ENCODE data around the gene U2SURP.

Gene U2SURP

GRCh38 chr3:142982038-142982773, 19.2 kb upstream of the U2SURP start:
- Histone ChIP-seq H3F3A (ENCODE audit: insufficient read depth, low read length) (peaks cover 1% of the 10 kb centered on the region), H3K9ac (ENCODE audit: low read length) (no peak overlapping the region), H4K20me1 (ENCODE audit: insufficient read depth, low read length) (no peaks in the 10 kb centered on the region), H2AFZ (ENCODE audit: low read length) (no peak overlapping the region), H3K27me3 (replicated peaks; ENCODE audit: insufficient read depth, low read length) (no peaks in the 10 kb centered on the region), H3K4me3 (ENCODE audit: low read length) (no peak overlapping the region), H3K79me2 (ENCODE audit: low read length) (no peaks in the 10 kb centered on the region), H3K4me2 (ENCODE audit: low read depth, low read length) (no peak overlapping the region), H3K9me2 (replicated peaks; ENCODE audit: insufficient read depth, low read length) (no peaks in the 10 kb centered on the region), H3K4me1 (ENCODE audit: low read length) (peaks cover 1% of the 10 kb centered on the region; the same call in 1 of the 2 replicates), H3K9me3 (replicated peaks; ENCODE audit: insufficient read depth, low read length) (no peaks in the 10 kb centered on the region), H3K36me3 (replicated peaks; ENCODE audit: insufficient read depth, low read length) (no peaks in the 10 kb centered on the region), H3K27ac (ENCODE audit: low read length) (no peak overlapping the region)
- no peak for DNase-seq
- no peak for TF ChIP-seq EZH2phosphoT487 (IDR thresholded peaks at IDR 0.05; ENCODE audit: low read length)
- no peak for TF ChIP-seq EZH2 (optimal IDR thresholded peaks at IDR 0.05; ENCODE audit: low read depth, low read length)
- no peak for TF ChIP-seq CTCF (IDR thresholded peaks at IDR 0.05; ENCODE audit: low read length)

- no peaks in the 10 kb centered on the region for H4K20me1 ChIP-seq (ENCODE audit: insufficient read depth, low read length)
- H3K27me3 ChIP-seq (replicated peaks; ENCODE audit: insufficient read depth, low read length): no peaks in the 10 kb centered on the region
- H3K4me2 ChIP-seq (ENCODE audit: low read depth, low read length): no peak overlapping the region
- H3K9ac ChIP-seq (ENCODE audit: low read length): no peak overlapping the region
- H3K9me2 ChIP-seq (replicated peaks; ENCODE audit: insufficient read depth, low read length): no peaks in the 10 kb centered on the region
- H3F3A ChIP-seq (ENCODE audit: insufficient read depth, low read length): peaks cover 11% of the 10 kb centered on the region
- H3K4me3 ChIP-seq (ENCODE audit: low read length): no peak overlapping the region
- H3K9me3 ChIP-seq (replicated peaks; ENCODE audit: insufficient read depth, low read length): no peaks in the 10 kb centered on the region
- DNase-seq: no peak
- H3K36me3 ChIP-seq (replicated peaks; ENCODE audit: insufficient read depth, low read length): no peaks in the 10 kb centered on the region
- H3K27ac ChIP-seq (ENCODE audit: low read length): no peak overlapping the region
- TF ChIP-seq CTCF (IDR thresholded peaks at IDR 0.05; ENCODE audit: low read length): no peak
- TF ChIP-seq EZH2 (optimal IDR thresholded peaks at IDR 0.05; ENCODE audit: low read depth, low read length): no peak
- TF ChIP-seq EZH2phosphoT487 (IDR thresholded peaks at IDR 0.05; ENCODE audit: low read length): no peak
- H3K4me1 ChIP-seq (ENCODE audit: low read length): peaks cover 12% of the 10 kb centered on the region
- no peak overlapping the region for H2AFZ ChIP-seq (ENCODE audit: low read length)
- H3K79me2 ChIP-seq (ENCODE audit: low read length): no peaks in the 10 kb centered on the region
Measured at GRCh38 chr3:142983318-142983717, 18.1 kb upstream of the U2SURP start.

GRCh38 chr3:142984255-142984654, 17.1 kb upstream of the U2SURP start:
- H3K27me3 ChIP-seq (replicated peaks; ENCODE audit: insufficient read depth, low read length): no peaks in the 10 kb centered on the region
- H3K27ac ChIP-seq (ENCODE audit: low read length): no peak overlapping the region
- no peak overlapping the region for H3K9ac ChIP-seq (ENCODE audit: low read length)
- peaks cover 12% of the 10 kb centered on the region for H3K4me1 ChIP-seq (ENCODE audit: low read length)
- TF ChIP-seq EZH2 (optimal IDR thresholded peaks at IDR 0.05; ENCODE audit: low read depth, low read length): no peak
- no peak for TF ChIP-seq CTCF (IDR thresholded peaks at IDR 0.05; ENCODE audit: low read length)
- no peak for TF ChIP-seq EZH2phosphoT487 (IDR thresholded peaks at IDR 0.05; ENCODE audit: low read length)
- H3K79me2 ChIP-seq (ENCODE audit: low read length): no peaks in the 10 kb centered on the region
- no peak overlapping the region for H3K4me3 ChIP-seq (ENCODE audit: low read length)
- H3K36me3 ChIP-seq (replicated peaks; ENCODE audit: insufficient read depth, low read length): no peaks in the 10 kb centered on the region
- H3F3A ChIP-seq (ENCODE audit: insufficient read depth, low read length): peaks cover 11% of the 10 kb centered on the region
- no peak for DNase-seq
- no peak overlapping the region for H2AFZ ChIP-seq (ENCODE audit: low read length)
- H3K9me2 ChIP-seq (replicated peaks; ENCODE audit: insufficient read depth, low read length): no peaks in the 10 kb centered on the region
- H3K4me2 ChIP-seq (ENCODE audit: low read depth, low read length): no peak overlapping the region
- H4K20me1 ChIP-seq (ENCODE audit: insufficient read depth, low read length): no peaks in the 10 kb centered on the region
- H3K9me3 ChIP-seq (replicated peaks; ENCODE audit: insufficient read depth, low read length): no peaks in the 10 kb centered on the region

All from MM.1S (cell line).